Left cardiac atrium (tissue), 4 donors: ENCODE data around the gene RPS6KA2. TPM values are rescaled to one million over a fixed set of nuclear protein-coding genes. Genes with fewer than 3 reads are reported as not detected.
A peak's percentile ranks its signal among the peaks of the same experiment; 100 is the strongest.

Source experiments
- ATAC-seq, 2 donors: fragments of 200-7000 bp; cut with Tn5 transposase; one replicate each; pipeline ENCODE4 v1.9.1; 2020; ENCODE audit warnings: mild to moderate bottlenecking in 2 of 2, moderate library complexity in 2 of 2
- DNase-seq: peaks from one replicate; pipeline ENCODE4 v3.0.0-alpha.2; 2020
- intact Hi-C, 2 donors: fragments of 100-400 bp; cut with DNase I; formaldehyde crosslinking; loops; one replicate each; pipeline versions ENCODE4 v1.14.1 to v1.15.1; 2022 to 2023
- total RNA-seq, 2 donors: library from RNA; stranded (reverse); fragmentation: NEBNext Ultra II Directional; extraction: Animal tissue kit (Norgen Biotek cat#: 25700); gene quantifications; one replicate each; pipeline ENCODE4 v1.2.1, GENCODE V29; 2021
- donor health status: DM: no; HTN: yes; CAD: no.
- donor health status: DM: no; HTN: yes; CAD: no; lungs with severe emphysema.
- donor health status: DM: yes; HTN: yes; CAD: no.
- donor health status: Dilated cardiomyopathy.

Gene RPS6KA2
- total RNA-seq, 2 donors from 2014 or later: 59.6 to 95.7 TPM

DNA sequence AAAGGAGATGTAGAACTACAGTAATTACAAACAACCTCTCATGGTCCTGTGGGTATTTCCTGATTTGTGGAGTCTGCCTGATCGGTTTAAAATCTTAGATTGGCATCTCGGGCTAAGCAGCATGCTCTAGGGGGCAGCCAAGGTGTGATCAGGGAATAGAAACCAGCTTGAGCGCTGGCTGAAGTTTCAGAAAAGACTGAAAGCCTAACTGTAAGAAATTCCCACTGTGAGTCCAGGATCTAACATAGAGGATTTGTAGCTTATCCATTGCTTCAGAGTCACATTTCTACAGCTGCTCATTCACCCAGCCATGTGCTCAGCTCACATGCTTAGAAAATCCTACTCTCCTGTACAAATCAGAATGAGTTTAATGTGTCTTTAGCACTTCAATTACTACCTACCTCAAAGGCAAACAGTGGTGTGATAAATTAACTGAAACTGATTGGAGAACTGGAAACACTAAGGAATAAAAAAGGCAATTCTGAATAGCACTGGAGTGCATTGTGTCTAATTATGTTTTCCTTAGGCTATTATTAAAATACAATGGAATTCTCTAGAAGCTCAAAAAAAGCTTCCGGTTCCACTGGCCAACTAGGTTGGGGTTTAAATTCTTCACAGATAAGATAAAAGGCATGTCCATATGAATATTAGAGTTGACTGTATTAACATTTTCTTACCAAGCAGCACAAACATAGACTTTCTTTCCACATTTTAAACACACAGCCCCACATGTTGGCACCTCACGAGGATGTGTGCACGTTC is 170.5 kb downstream of the RPS6KA2 start:
- ATAC-seq (no peak), DNase-seq (no peak)
- intact Hi-C loops: no loop called here

- no peak for DNase-seq
- intact Hi-C loops: no loop called here
Observed at GRCh38 chr6:166454692-166455515, 172.1 kb downstream of the RPS6KA2 start.

DNA sequence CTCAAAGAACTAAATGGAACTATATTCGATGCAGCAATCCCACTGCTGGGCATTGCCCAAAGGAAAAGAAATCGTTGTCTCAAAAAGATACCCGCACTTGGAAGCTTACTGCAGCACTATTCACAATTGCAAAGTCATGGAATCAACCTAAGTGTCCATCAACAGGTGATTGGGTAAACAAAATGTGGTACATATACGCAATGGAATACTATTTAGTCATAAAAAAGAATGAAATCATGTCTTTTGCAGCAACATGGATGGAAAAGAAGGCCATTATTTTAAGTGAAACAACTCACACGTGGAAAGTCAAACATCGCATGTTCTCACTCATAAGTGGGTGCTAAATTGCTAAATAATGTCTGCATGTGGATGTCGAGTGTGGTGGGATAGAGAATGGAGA is 173.4 kb downstream of the RPS6KA2 start:
- DNase-seq (no peak), ATAC-seq (no peak)
- intact Hi-C loops: no loop called here

More at GRCh38 chr6:166454692-166455515, 172.1 kb downstream of the RPS6KA2 start:
- ATAC-seq: no peak

- DNase-seq (no peak), ATAC-seq (peak in 1 of 2 donors; percentile 19)
- intact Hi-C loops: no loop called here
Observed at GRCh38 chr6:166450167-166450873, 176.7 kb downstream of the RPS6KA2 start.

DNA sequence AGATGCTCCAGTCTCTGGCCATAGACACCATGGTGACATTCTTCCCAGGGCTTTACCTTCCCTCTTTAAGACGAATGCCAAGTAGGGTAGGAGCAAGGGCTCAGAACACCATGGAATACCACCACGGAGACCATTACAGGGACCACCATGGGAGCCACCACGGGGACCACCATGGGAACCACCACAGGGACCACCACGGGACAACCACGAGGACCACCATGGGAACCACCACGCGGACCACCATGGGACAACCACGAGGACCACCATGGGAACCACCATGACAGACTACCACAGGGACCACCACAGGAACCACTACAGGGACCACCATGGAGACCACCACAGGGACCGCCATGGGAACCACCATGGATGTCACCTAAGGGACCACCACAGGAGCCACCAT is 177.4 kb downstream of the RPS6KA2 start:
- ATAC-seq (no peak), DNase-seq (no peak)
- intact Hi-C loops: no loop called here

DNA sequence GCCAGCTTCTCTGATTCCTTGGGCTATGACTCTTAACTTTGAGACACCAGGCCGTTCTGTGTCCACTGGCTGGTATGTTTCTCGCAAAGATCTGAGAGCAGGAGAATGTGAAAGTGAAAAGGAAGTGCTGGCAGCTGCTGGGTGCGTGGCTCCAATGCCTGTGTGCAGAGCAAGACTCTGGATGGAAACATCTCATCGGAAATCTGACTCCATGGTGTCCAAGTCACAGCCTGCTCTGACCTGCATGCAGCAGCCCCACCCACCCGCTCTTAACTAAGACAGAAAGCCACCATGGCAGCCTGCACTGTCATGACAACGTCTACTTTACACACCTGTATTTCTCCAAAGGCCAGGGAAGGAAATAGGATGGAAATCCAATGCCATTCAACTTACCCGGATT is 178.0 kb downstream of the RPS6KA2 start:
- ATAC-seq: no peak
- no peak for DNase-seq
- intact Hi-C loops: no loop called here

DNA sequence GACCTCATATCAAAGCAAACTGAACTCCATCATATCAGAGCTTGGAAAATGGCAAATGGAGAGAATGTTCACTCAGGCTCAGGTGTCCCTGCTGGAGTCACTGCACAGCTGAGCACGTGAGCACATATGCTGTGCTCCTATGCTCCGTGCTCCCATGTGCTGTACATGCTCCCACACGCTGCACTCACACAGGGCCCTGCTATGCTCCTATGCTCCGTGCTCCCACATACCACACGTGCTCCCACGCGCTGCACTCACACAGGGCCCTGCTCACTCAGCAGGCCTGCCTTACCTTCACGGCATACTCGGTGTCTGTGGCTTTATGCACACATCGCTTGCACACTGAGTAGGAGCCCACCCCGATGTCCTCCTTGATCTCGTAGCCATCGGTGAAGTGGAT is 178.6 kb downstream of the RPS6KA2 start:
- intact Hi-C loops: no loop called here
- ATAC-seq (no peak), DNase-seq (no peak)

GRCh38 chr6:166446567-166447065 is 180.4 kb downstream of the RPS6KA2 start:
- ATAC-seq (no peak), DNase-seq (no peak)
- intact Hi-C loops: no loop called here

GRCh38 chr6:166446146-166446545 is 180.9 kb downstream of the RPS6KA2 start:
- DNase-seq: no peak
- intact Hi-C loops: no loop called here
- no peak for ATAC-seq

DNA sequence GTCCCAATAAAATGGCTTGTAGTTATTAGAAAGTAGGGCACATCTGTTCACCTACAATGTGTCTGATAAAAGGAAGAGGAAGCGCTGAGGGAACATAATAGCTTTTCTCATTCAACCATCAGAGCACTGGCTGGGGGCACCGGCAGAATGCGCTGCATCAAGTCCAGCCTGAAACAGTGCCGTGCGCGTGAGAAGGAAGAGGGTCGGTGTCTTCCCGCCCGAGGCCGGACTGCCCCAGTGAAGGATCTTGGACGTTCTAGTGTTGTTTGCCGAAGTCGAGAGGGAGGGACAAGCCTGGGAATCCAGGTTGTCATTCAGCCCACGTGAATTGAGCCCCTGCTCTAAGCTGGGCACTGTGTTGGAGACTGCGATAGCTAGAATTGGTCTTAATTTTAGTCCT is 182.6 kb downstream of the RPS6KA2 start:
- intact Hi-C loops: no loop called here
- ATAC-seq (no peak), DNase-seq (no peak)

DNA sequence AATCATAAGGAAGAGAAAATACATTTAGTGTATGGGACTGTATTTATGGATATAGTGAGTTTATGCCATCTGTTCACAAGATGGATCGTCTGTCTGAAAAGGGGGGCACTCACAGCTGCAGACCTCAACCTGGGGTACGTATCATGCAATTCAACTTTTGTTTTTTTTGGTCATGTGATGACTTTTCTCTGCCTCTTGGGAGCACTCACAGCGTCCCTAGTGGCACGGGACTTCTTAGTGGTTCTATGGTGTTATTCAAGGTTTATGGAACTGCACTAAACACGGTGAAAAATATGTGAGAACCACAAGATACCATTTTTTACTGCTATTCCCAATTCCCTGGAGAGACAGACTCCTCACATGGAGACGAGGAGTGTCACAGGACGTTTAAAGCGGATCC is 183.9 kb downstream of the RPS6KA2 start:
- DNase-seq (no peak), ATAC-seq (no peak)
- intact Hi-C loops: no loop called here

DNA sequence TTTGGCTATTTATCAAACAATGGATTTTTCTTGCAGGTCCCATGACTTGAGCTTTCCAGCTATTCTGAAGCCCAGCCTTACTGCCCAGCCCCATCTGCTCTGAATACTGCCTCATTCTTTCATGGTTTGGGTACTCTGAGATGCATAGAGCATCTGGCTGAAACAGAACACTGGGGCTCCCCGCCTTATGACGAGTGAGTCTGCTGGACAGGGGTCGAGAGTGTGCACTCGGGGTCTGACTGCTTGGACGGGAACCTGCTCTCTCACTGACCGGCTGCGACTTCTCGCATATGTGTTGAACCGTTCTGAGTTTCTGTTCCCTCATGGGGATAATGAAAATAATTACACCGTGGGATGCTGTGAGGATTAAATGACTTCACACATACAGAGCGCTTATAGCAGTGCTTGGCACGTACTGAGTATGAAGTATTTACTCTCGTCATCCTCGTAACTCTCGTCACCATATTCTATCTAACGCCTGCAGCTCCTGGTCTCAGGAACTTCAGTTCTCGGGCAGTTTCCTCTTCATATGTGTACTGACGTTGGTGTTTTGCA is 184.8 kb downstream of the RPS6KA2 start:
- DNase-seq: no peak
- intact Hi-C loops: no loop called here
- no peak for ATAC-seq

GRCh38 chr6:166441325-166442078 is 185.5 kb downstream of the RPS6KA2 start:
- no peak for DNase-seq
- peak in 1 of 2 donors; percentile 30 for ATAC-seq
- intact Hi-C loops: no loop called here

GRCh38 chr6:166440729-166441128 is 186.3 kb downstream of the RPS6KA2 start:
- intact Hi-C loops: no loop called here
- DNase-seq (no peak), ATAC-seq (no peak)

DNA sequence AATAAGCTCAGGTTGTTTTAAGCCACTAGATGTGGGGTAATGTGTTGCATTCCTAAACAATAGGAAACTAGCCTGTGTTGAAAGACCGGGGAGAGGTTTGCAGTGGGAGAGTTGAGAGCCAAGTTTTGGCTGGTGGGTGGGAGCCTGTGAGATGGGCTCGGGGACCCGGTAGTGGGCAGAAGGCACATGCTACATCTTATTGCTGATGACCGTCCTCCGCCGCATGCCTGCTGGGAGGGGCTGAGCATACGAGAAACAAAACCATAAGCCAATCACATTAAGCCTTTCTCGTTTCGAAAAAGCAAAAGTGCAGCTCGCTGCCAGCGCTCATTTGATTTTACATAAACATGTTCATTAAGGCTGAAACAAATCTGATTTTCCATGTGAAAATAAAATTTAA is 186.9 kb downstream of the RPS6KA2 start:
- ATAC-seq: no peak
- intact Hi-C loops: no loop called here
- DNase-seq: no peak

GRCh38 chr6:166439366-166440091 is 187.5 kb downstream of the RPS6KA2 start:
- no peak for ATAC-seq
- intact Hi-C loops: no loop called here
- no peak for DNase-seq

DNA sequence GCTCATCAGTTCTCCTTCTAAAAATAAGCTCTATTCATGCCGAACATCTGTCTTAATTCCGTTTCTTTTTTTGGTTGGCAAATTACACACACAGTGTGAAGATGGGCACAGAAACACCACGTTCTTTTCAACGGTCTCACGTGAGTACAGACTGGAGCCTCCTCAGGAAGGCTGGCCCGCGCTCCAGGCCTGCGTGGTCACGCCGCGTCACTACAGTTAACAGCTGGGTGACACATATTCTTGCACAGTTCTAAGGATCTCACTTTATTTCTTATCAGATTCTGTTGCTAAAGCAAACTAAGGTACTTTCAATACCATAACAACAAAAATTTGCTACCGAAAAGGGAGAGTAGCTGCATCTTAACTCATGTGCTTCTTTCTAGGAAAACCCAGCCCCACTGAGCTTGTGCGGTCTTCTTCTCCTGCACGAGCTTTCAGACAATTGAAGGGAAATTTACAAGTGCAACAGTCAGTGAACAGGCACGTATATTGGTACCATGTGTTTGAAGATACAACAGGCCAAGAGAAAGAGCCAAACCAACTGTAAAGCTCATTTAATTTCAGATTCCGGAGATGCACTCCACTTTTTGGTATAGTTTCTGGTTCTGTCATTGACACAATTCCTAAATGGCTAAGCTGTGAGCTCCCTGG is 188.7 kb downstream of the RPS6KA2 start:
- ATAC-seq: no peak
- intact Hi-C loops: no loop called here
- no peak for DNase-seq

DNA sequence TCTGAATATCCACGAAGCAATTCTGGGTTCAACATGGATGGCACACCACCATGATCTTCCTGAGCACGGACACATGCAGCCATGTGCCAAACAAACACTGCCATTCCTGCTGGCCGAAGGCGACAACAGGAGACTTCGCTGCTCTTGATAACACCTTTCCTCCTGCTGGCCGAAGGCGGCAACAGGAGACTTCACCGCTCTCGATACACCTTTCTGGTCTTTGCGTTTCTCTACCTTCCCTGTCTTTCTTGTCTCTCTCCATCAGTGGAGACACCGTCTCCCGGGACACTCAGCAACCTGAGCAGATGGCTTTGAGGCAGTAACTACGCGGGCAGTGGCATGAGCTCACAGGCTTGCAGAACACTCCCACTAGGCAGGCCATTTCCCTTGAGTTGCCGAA is 189.4 kb downstream of the RPS6KA2 start:
- ATAC-seq (no peak), DNase-seq (no peak)
- intact Hi-C loops: no loop called here
